Measurements from ENCODE around the gene PRORP. TPM values are rescaled to one million over a fixed set of nuclear protein-coding genes. Genes with fewer than 3 reads are reported as not detected.

PRORP gene
- total RNA-seq, 1 donor from 2014 or later: 38.0 TPM

Other genes with a start within 250 kb of the PRORP start
- 75.0 and 83.7 TPM in 2 replicates for gene BAZ1A, start 247.2 kb upstream of the PRORP start, total RNA-seq
- gene SRP54, start 139.6 kb upstream of the PRORP start, total RNA-seq: 76.1 and 76.2 TPM in 2 replicates
- gene FAM177A1, start 76.3 kb upstream of the PRORP start, total RNA-seq: 43.2 and 46.3 TPM in 2 replicates
- gene PPP2R3C, start 562 bp upstream of the PRORP start, total RNA-seq: 48.2 and 52.4 TPM in 2 replicates
- 475 and 479 TPM in 2 replicates for gene PSMA6, start 169.8 kb downstream of the PRORP start, total RNA-seq

Measured in activated T-helper 1 cell treated with anti-CD3 and anti-CD28 coated beads, Interleukin-12 subunit alpha, Interleukin-12 subunit beta, Interleukin-2, Interleukin-4 antibody, amounts not matched to agents 30 ng/mL and 10 ng/mL and 1 ng/mL, durations not matched to agents 14 hours and 24 hours and 36 hours (primary cell).